Glomerular endothelial cell (primary cell): ENCODE results near the gene EPS15. TPM values are rescaled to one million over a fixed set of nuclear protein-coding genes. Genes with fewer than 3 reads are reported as not detected.

Source experiments
- DNase-seq: peaks from one replicate; pipeline ENCODE4 v3.0.0-alpha.2; 2011; ENCODE audit warnings: low read depth, low spot score; ENCODE audit errors: extremely low read depth
- total RNA-seq: library from RNA; depleted of rRNA; stranded (reverse); fragments of >200 nt; gene quantifications from 2 replicates; pipeline ENCODE4 v1.2.3, GENCODE V29; 2015

EPS15 gene
- total RNA-seq, 1 donor from 2014 or later, result 37.7 TPM

DNA sequence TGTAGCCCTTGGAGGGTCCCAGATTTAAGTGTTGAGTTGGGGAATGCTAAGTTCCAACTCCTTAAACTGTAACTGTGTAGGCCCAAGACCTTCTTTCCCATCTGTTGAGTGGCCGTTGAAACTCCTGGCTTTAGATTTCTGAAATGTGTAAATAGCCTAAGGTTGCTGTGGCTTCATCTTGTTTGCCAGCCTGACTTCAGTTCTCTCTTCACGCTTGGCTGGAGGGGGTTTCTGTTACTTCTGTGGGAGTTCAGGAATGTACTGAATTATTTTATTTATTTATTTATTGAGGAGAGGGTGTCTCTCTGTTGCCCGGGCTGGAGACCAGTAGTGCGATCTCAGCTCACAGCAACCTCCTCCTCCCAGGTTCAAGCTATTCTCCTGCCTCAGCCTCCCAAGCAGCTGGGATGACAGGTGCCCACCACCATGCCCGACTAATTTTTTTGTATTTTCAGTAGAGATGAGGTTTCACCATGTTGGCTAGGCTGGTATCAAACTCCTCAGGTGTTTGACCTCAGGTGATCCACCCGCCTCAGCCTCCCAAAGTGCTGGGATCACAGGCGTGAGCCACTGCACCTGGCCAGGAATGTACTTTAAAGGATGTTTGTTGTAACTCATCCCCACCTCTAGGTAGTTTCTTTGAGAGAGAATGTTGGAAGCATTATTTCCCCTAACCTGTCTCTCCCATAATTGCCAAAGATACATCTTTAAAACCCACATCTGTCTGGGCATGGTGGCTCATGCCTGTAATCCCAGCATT, 194.6 kb downstream of the EPS15 start:
- DNase-seq, result no peak

DNA sequence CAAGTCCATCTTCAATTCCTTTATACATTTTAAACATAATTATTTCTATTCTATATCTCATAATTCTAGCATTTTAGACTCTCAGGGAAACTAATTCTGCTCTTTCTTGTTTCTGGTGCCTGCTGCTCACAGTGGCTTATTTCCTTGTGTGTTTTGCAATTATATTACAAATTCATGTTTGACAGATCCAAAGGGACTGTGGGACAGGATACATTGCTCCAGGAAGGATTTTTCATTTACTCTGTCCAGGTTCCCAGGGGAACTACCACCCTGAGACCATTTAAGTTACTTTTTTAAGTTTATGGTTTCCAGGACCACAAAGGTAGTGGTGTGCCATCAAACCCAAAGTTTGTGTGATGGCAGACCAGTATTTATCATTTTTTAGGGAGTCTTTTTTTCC, 195.3 kb downstream of the EPS15 start:
- no peak for DNase-seq

DNA sequence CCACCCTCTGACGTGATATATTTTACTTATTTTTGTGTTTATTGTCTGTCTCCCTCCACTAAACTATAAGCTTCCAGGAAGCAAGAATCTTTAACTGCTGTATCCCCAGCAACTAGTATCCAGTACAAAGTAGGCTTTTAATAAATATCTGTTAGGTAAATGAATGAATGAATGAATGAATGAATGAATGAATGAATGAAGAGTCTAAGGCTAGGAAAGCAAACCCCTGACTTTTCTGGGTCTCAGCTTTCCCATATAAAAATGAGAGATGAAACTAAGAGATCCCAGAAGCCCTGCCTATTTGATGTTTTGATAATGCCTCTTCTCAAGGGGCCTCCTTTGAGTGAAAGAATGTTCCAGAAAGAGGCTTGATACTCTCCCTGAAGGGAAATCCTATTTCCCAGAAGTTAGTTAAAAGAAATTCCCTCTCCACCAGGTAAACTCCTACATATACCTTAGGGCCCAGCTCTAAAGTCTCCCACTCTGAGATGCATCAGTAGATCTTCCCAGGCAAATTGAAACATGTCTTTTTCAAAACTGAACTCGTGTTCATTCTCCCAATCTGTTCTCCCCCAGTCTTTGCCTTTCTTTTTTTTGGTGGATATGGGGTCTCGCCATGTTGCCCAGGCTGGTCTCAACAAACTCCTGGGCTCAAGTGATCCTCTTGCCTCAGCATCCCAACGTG, 196.5 kb downstream of the EPS15 start:
- DNase-seq, result no peak

DNA sequence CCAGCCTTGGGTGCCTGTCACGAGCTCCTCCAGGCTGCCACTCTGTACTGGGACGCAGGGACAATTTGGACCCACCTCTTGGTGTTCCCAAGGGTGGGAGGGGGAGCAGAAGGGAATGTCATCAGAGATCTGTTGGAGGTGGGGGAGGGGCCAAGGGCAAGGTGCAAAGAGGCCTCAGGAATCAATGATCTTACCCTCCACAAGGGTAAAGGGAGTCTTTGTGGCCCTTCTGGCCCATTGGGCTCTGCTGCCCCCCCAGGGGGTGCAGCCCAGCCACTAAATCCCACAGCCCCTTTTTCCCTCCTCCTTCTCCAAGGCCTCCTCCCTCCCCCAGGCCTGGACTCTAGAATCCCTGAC, 197.2 kb downstream of the EPS15 start:
- DNase-seq, result no peak

DNA sequence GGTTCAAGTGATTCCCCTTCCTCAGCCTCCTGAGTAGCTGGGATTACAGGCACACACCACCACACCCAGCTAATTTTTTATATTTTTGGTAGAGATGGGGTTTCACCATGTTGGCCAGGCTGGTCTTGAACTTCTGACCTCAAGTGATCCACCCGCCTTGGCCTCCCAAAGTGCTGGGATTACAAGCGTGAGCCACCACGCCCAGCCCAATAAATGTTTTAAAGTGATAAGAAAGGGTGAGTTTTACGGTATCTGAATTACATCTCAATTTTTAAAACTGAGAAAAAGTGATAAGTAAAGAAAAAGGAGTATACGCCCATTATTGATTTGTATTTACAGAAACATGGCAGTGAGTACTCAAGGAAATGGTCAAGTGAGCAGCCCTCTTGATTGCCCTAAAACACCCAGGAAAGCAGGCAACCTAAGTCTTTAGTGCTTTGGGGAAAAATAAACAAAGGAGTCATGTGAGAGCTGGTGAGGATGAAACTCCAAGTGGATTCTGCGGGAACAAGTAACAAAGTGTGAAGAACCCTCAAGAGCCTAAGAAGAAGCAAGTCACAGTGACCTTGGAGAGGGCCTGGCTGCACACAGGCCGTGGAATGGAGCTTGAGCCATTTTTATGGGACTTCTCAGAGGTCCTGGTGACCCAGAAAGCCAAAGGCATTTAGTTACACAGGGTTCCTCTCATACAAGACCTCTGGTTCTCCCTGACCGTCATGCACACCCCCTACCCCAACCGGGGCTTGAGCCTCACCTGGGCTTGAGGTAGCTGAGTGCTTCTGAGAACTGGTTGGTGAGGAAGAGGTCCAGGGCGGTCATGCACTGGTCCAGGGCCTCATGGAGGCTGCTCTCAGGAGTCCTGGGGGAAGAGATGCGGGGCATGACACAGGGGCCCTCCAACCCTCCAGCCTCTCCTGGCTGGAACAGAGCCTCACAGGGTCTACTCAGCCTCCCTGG, 197.8 kb downstream of the EPS15 start:
- no peak for DNase-seq

DNA sequence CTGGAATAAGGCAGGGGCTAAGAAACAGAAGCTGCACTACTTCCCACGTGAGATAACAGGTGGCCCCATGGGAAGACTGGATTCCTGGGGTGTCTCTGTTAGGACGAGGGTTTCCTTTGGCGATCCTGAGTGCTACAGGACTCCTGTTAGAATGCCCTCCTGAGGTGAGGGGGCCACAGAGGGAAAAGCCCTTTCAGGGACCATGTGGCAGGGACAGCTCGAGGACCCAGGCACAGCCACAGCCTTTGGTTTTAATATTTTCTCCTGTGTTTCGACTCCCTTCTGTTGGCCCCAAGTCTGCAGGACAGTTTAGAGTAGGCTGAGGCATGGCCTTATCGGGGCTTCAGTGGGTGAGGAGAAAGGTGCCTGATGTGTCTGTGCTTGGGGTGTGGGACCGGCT, 201.3 kb downstream of the EPS15 start:
- DNase-seq, result no peak

DNA sequence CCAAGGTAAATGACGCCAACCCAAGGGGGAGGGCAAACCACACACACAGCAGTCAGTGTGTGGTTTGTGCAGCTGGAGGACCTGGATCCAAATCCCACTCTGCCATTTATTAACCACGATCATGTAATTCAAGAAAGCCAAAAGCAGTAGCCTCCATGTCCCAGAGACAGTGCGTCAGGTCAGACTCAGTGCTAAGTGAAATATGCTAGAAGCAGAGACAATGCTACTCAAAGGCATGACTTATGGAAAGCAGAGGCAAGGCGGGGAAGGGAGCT, 202.3 kb downstream of the EPS15 start:
- DNase-seq, result no peak

DNA sequence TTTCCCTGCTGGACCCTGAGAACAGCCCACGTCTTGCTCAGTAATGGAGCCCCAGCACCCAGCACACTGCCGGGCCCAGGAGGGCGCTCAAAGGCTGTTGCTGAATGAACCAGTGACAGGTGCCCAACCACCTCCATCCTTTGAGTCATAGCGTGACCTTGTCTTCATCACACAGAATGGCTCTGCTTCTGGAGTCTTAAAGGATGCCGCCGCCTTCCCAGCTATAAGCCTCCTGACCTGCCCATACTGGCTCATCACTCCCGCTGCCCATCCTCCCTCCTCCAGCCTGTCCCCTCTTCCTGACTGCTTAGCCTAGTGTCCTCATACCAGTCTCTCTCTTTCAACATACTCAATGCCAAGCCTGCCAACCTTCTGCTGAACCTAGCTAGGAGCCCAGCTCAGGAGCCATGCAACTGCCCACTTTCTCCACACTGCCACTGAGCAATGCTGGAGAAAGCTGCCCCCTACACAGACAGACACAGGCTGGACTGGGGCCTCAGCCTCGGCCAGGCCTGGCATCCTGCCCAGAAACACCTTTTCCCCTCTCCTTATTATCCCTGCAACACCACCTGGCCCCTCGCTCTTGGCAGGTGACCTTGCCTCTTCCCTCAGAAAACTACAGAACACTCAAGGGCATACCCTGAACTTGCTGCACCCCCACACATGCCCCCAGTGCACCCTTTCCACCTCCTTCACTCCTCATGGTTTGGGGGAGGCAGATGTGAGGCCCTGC, 202.8 kb downstream of the EPS15 start:
- no peak for DNase-seq

DNA sequence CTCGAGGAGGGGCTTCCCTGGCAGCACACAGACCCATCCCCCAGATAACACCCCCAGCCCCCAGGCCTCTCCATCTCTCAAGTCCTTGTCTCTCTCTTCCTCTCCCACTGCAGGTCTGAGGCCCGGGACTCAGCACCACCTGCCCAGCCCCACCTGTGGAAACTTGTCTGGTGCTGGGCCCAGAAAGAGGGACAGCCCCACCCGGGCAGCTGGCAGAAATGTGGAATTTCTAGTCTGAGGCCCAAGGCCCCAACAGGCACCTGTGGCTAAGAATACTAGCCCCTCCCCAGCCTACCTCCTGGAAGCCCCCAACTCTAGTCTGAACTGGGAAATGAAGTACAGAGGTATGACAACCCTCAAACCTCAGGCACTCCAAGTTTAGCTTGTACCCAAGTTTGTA, 204.1 kb downstream of the EPS15 start:
- no peak for DNase-seq

DNA sequence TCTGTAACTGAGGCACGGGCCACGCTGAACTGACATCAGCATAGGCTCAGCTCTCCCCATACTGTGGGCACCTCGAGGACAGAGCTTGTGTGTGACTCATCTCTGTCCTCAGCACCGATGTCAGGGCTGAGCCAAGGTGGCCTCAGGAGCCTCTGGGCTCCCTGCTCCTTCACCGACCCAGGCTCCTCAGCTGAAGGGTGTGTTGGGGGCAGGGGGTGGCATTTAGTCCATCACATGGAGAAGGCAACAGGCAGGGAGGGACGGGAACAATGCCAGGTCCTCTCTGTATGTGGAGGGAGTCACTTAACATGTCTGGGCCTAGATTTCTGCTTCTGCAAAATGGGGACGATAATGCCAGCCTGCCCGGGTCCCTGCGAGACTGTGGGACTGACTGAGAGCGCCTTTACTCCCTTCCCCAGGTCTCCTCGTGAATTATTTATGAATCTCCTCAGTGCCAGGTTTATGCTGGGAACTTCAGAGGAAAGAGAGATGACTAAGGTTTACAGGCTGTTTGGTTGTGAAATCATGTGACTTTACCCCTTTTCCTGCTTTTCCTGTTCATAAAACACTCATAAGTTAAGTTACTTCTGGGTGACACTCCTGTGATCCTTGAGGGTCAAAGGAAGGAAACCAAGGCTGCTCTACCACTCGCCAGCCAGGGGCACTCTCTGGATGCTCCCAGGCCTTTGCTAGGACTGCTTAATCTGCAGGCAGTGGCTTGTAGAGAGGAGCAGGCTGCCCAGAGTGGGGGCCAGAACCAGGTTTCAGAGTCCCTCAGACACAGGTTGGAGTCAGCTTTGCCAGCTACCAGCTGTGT, 204.9 kb downstream of the EPS15 start:
- peak; percentile 81 for DNase-seq

DNA sequence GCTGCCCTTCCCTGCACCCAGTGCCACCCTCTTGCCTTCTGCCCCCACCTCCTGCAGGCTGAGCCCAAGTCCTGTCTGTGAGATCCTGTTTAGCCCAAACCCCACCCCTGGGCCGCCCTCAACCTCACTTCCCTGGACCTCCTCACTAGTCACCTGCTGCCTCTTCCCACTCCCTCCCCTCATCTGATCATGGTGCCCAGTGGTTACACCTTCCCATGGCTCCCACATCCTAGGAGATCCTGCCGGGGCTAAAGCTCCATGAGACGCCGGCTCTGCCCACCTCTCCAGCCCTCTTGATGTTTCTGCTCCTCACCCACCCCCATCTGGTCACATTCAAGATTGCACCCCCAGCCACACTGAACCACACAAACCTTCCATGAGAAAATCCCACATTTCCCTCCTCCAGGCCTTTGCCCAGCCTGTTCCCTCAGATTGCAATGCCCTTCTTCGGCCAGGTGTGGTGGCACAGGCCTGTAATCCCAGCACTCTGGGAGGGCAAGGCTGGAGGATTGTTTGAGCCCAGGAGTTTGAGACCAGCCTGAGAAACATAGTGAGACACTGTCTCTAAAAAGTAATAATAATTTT, 205.7 kb downstream of the EPS15 start:
- DNase-seq, result no peak

DNA sequence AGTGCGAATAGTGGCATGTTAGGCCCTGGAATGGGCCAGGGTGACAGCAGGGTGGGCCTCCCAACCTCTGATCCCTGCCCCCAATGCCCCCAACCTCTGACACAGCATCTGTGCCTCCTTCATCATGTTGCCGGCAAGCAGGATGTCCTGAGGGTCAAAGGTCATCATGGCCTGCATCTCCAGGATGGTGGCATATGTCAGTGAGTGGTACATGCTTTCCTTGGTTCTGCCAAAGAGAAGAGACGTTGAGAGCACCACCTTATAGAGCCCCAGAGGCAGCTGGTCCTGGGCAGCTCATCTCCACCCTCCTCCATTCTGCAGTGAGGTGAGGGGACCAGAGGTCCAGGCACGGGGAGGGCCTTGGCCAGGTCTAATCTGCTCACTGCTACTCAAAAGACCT, 206.3 kb downstream of the EPS15 start:
- DNase-seq, result no peak

DNA sequence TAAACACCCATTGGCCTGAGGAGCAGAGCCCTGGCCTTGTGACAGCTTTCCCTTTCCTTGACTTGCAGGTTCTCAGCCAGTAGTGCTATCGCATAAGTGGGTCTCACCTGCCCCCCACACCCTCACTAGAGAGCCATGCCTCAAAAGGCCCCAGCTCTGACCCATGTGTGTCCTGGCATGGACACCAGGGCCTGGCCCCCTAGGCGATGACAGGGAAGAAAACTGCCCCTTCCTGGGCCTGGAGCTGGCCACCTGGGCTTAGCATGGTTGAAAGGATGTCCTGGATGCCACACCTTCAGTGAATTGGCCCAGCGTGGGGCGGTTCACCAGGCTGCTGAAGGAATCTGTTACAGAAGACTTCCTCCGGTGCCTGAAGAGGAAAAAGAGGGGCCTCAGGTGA, 207.2 kb downstream of the EPS15 start:
- DNase-seq, result no peak

DNA sequence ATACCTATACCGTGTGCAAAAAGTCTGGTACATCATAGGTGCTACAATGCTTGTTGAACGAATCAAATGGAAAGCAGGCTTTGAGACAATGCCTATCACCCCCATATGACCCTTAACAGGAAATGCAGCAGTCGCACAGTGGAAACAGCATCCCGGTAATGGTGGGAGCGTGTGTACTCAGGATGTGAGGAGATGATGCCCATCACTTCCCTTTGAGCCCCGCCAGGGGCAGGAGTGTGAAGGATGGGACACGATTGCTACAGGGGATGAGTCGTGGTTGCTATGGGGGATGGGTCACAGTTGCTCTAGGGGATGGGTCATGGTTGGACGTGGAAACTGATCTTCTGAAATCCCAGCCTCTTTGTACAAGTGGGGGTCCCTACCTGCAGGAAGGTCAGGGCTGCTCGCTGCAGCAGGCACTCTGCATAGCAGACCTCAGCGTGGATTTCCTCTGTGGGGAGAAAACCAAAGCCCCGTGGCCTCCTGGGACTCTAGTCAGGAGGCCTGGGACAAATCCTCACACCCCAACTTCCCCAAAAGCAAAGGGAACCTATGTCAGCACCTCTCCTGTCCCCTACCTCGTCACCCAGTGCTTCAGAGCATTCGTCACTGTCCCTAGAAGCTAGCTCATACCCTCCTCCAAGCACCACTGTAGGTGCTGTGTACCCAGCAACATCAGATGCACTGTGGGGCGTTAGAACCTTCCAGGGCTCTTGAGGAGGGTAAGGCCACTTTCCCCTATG, 208.0 kb downstream of the EPS15 start:
- DNase-seq, result peak; percentile 22

DNA sequence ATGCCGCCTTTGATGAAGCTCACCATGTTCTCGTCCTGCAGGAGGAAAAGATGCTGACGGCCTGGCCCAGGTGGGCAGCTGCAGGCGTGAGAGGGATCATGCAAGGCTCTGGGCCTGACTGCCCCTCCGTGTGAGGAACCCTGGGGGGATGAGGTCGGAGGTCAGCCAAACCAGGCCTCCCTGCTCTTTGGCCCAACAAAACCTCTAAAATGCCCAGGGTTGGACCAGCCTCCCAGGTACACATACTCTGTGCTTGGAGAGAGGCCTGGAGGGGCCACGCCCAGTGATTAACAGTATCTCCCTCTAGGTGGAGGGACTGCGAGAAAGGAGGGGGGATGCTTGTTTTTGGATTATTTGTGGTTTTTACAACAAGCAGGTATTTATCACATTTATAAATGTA, 209.8 kb downstream of the EPS15 start:
- no peak for DNase-seq

DNA sequence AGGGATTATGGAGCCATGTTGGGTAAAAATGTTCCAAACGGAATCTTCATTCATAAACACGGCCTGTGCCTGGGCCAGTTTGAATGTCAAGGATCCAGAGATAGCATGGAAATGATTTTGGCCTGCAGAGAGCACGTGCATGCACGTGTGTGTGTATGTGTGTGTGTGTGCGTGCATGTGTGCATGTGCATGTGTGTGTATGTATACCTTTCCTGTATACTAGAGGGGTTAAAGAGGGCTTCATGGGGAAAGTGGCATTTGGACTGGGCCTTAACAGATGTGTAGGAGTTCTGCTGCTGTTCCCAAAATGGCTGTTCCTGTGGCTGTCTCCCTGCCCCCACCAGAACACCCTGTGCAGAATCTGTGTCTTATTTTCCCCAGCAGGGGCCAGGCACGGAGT, 210.4 kb downstream of the EPS15 start:
- no peak for DNase-seq

DNA sequence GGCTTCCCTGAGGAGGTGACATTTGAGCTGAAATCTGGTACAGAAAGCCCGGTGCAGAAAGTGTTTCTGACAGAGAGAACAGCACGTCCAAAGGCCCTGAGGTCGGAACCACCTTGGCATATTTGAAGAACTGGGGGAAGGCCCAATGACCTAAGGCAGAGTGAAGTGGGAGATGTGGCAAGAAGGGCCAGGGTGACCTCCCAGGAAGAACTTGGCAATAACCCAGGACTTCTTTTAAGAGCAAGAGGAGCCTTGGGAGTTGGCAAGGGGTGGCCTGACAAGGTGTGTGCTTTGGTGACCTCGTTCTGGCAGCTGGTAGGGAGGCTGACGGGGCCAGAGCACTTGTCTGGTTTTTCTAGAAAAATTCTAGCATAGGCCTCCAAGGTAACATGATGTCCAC, 212.1 kb downstream of the EPS15 start:
- DNase-seq, result no peak

DNA sequence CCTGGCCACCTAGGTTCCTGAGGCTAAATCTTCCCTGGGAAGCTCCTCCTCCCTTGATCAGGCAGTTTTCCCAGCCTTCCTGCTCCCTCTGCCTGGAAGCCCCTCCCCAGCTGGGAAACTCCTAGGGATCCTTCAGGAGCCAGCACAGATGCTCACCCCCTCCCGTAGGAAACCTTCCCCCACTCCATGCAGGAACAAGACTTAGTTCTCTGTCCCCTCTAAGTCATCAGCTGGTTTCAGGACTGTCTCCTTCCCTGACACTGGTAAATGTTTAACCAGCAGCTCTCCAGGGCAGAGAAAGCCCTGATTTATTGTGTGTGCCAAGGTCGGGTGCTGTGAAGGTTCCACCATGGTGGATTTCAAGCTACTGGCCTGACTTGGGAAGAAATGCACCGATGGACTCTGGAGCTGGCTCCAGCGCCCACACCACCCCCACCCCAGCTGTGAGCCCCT, 213.7 kb downstream of the EPS15 start:
- no peak for DNase-seq

DNA sequence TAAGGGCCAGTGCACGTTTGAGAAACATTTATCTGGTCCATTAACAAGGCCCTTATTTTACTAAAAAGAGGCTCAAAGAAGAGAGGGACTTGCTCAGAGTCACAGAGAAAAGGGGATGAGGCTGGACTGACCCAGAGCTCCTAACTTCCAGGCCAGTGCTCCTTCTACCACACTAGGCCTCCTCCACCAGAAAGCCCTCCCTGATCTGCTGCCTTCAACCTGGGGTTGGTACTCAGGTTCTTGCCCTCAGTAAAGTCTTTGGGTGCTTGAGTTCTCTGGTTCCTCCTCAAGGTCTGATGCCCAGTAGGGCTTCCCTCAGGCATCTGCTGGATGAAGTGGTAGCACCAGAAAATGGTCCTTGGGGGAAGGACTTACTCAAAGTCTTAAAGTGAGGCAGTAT, 214.7 kb downstream of the EPS15 start:
- no peak for DNase-seq
